Endothelial cell of umbilical vein (primary cell): ENCODE results near the gene DUOX2.

ENCODE experiments used
- EZH2 ChIP-seq: IDR thresholded peaks from 2 replicates; pipeline ENCODE4 v1.6.1; 2012; ENCODE audit warnings: borderline replicate concordance, low read depth, mild to moderate bottlenecking, moderate library complexity, low read length, inconsistent platforms; ENCODE audit not compliant: severe bottlenecking
- POLR2AphosphoS5 ChIP-seq: IDR thresholded peaks from 2 replicates; pipeline ENCODE4 v1.6.1; 2012; ENCODE audit warnings: low read depth, mild to moderate bottlenecking, control low read depth, low read length, moderate library complexity; ENCODE audit not compliant: insufficient read depth
- TF ChIP-seq, protein P1 (sequence below), 2 donors: IDR thresholded peaks; 1 replicate in 1 of 2; 2 replicates in 1 of 2; pipeline ENCODE4 v1.5.1; 2011; ENCODE audit warnings: low read length in 2 of 2, mild to moderate bottlenecking in 2 of 2, moderate library complexity in 2 of 2, control low read depth in 1 of 2, inconsistent platforms in 1 of 2, low read depth in 1 of 2; ENCODE audit not compliant: insufficient read depth in 1 of 2; ENCODE audit errors: extremely low read depth in 1 of 2

DNA sequence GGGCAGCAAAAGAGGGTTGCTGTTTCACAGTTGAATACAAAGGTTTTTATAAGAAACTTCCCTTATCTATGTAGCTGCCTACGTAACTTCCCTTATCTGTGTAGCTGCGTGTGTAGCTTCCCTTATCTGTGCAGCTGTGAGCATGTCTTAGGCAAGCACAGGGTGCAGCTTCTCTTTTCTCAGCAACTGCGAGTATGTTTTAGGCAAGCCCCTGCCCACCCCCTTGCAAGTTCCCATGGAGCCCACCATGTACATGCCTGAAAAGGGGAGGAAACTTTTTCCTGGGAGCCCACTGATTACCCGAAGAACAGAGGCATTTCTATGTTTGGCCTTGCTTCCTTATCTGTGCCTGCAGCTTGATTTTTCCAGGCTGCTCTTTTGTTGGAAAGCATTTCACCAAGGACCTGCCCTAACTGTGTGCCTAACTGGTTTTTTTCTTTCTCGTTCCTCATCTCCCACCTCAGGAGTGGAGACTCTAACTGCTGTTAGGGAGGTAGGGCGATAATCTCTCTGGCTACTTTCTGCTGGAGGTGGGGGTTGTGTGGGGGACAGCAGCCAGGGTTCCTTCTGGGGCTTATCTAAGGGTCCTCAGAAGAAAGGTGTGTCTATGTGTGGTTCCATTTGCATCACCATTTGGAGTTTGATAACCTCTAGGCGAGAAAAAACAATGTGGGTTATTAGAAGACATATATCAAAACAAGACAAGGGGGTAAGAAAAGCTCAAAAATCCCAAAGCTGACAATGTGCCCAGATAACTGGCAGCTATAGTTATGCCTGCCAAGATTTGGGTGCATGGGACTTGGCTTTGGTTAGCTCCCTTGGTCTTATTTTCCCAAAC lies 65.0 kb downstream of the DUOX2 start:
- TF ChIP-seq EZH2 (no peak), POLR2AphosphoS5 (no peak)
- TF ChIP-seq, protein P1, sequence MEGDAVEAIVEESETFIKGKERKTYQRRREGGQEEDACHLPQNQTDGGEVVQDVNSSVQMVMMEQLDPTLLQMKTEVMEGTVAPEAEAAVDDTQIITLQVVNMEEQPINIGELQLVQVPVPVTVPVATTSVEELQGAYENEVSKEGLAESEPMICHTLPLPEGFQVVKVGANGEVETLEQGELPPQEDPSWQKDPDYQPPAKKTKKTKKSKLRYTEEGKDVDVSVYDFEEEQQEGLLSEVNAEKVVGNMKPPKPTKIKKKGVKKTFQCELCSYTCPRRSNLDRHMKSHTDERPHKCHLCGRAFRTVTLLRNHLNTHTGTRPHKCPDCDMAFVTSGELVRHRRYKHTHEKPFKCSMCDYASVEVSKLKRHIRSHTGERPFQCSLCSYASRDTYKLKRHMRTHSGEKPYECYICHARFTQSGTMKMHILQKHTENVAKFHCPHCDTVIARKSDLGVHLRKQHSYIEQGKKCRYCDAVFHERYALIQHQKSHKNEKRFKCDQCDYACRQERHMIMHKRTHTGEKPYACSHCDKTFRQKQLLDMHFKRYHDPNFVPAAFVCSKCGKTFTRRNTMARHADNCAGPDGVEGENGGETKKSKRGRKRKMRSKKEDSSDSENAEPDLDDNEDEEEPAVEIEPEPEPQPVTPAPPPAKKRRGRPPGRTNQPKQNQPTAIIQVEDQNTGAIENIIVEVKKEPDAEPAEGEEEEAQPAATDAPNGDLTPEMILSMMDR (IDR thresholded peaks at IDR 0.05; ENCODE audit: extremely low read depth in 1 of 2, insufficient read depth in 1 of 2, low read depth in 1 of 2, low read length in 2 of 2), result no peak
